Measurements from ENCODE around the gene TOLLIP. TPM values are rescaled to one million over a fixed set of nuclear protein-coding genes. Genes with fewer than 3 reads are reported as not detected.

Gene TOLLIP
- polyA plus RNA-seq, 3 donors from 2014 or later, result 40.5 to 47.8 (median 42.2) TPM

- no peak overlapping the region for H3K27ac Mint-ChIP-seq
- peaks cover 0 to 2% (median 0%) of the 10 kb centered on the region in 3 donors for H3K27me3 Mint-ChIP-seq (ENCODE audit: low read depth in 3 of 3)
- no peaks in the 10 kb centered on the region for H3K4me1 Mint-ChIP-seq
- no peak for DNase-seq
- H3K4me3 Mint-ChIP-seq, result no peak overlapping the region
- no peaks in the 10 kb centered on the region for H3K9me3 Mint-ChIP-seq
- H3K36me3 Mint-ChIP-seq, result no peaks in the 10 kb centered on the region
Measured at GRCh38 chr11:1230121-1230455, 79.3 kb downstream of the TOLLIP start.

- DNase-seq, result no peak
- Mint-ChIP-seq H3K4me3 (no peak overlapping the region), H3K27me3 (ENCODE audit: low read depth in 3 of 3) (peaks cover 0 to 2% (median 0%) of the 10 kb centered on the region in 3 donors), H3K9me3 (no peaks in the 10 kb centered on the region), H3K36me3 (no peaks in the 10 kb centered on the region), H3K27ac (no peak overlapping the region), H3K4me1 (no peaks in the 10 kb centered on the region)
Measured at GRCh38 chr11:1229471-1230120, 79.8 kb downstream of the TOLLIP start.

- no peaks in the 10 kb centered on the region for H3K36me3 Mint-ChIP-seq
- H3K4me3 Mint-ChIP-seq, result no peak overlapping the region
- H3K27me3 Mint-ChIP-seq (ENCODE audit: low read depth in 3 of 3), result peaks cover 0 to 2% (median under 1%) of the 10 kb centered on the region in 3 donors
- no peaks in the 10 kb centered on the region for H3K4me1 Mint-ChIP-seq
- no peak overlapping the region for H3K27ac Mint-ChIP-seq
- no peaks in the 10 kb centered on the region for H3K9me3 Mint-ChIP-seq
- DNase-seq, result no peak
Measured at GRCh38 chr11:1228921-1229451, 80.4 kb downstream of the TOLLIP start.

GRCh38 chr11:1228101-1228821, 81.2 kb downstream of the TOLLIP start:
- no peak overlapping the region for H3K27ac Mint-ChIP-seq
- H3K27me3 Mint-ChIP-seq (ENCODE audit: low read depth in 3 of 3), result peaks cover 0 to 2% (median 2%) of the 10 kb centered on the region in 3 donors

GRCh38 chr11:1227551-1228100, 81.8 kb downstream of the TOLLIP start:
- H3K36me3 Mint-ChIP-seq, result no peaks in the 10 kb centered on the region
- peaks cover 0 to 2% (median 2%) of the 10 kb centered on the region in 3 donors for H3K27me3 Mint-ChIP-seq (ENCODE audit: low read depth in 3 of 3)
- no peaks in the 10 kb centered on the region for H3K9me3 Mint-ChIP-seq
- no peak for DNase-seq
- no peak overlapping the region for H3K4me3 Mint-ChIP-seq
- no peak overlapping the region for H3K27ac Mint-ChIP-seq
- no peaks in the 10 kb centered on the region for H3K4me1 Mint-ChIP-seq

More at GRCh38 chr11:1228101-1228821, 81.2 kb downstream of the TOLLIP start:
- Mint-ChIP-seq H3K36me3 (no peaks in the 10 kb centered on the region), H3K4me1 (no peaks in the 10 kb centered on the region), H3K9me3 (no peaks in the 10 kb centered on the region), H3K4me3 (no peak overlapping the region)
- no peak for DNase-seq

- Mint-ChIP-seq H3K27ac (no peak overlapping the region), H3K4me3 (no peak overlapping the region), H3K4me1 (no peaks in the 10 kb centered on the region), H3K27me3 (ENCODE audit: low read depth in 3 of 3) (peaks cover 0 to 2% (median 2%) of the 10 kb centered on the region in 3 donors), H3K36me3 (no peaks in the 10 kb centered on the region), H3K9me3 (no peaks in the 10 kb centered on the region)
- DNase-seq, result no peak
Measured at GRCh38 chr11:1226986-1227550, 82.4 kb downstream of the TOLLIP start.

GRCh38 chr11:1226226-1226985, 83.0 kb downstream of the TOLLIP start:
- H3K4me3 Mint-ChIP-seq, result no peak overlapping the region
- no peak for DNase-seq
- peaks cover 2% of the 10 kb centered on the region in 3 donors for H3K27me3 Mint-ChIP-seq (ENCODE audit: low read depth in 3 of 3)
- no peaks in the 10 kb centered on the region for H3K9me3 Mint-ChIP-seq
- H3K27ac Mint-ChIP-seq, result no peak overlapping the region
- H3K36me3 Mint-ChIP-seq, result no peaks in the 10 kb centered on the region
- no peaks in the 10 kb centered on the region for H3K4me1 Mint-ChIP-seq

GRCh38 chr11:1225386-1226225, 83.8 kb downstream of the TOLLIP start:
- Mint-ChIP-seq H3K4me3 (no peak overlapping the region), H3K9me3 (no peaks in the 10 kb centered on the region), H3K27ac (no peak overlapping the region), H3K36me3 (no peaks in the 10 kb centered on the region), H3K4me1 (no peaks in the 10 kb centered on the region), H3K27me3 (ENCODE audit: low read depth in 3 of 3) (peaks cover 2% of the 10 kb centered on the region in 3 donors)
- no peak for DNase-seq

GRCh38 chr11:1224491-1225385, 84.7 kb downstream of the TOLLIP start:
- no peaks in the 10 kb centered on the region for H3K36me3 Mint-ChIP-seq
- H3K27ac Mint-ChIP-seq, result no peak overlapping the region
- H3K4me1 Mint-ChIP-seq, result no peaks in the 10 kb centered on the region
- no peaks in the 10 kb centered on the region for H3K9me3 Mint-ChIP-seq
- DNase-seq, result no peak
- H3K4me3 Mint-ChIP-seq, result no peak overlapping the region
- H3K27me3 Mint-ChIP-seq (ENCODE audit: low read depth in 3 of 3), result peaks cover 2% of the 10 kb centered on the region in 3 donors

Data from immature natural killer cell (primary cell).